B cell (primary cell): ENCODE data around the gene MED22. TPM values are rescaled to one million over a fixed set of nuclear protein-coding genes. Genes with fewer than 3 reads are reported as not detected.

Source experiments
- ATAC-seq: fragments of 200-7000 bp; cut with Tn5 transposase; one replicate; pipeline ENCODE4 v1.10.0; 2021; ENCODE audit warnings: low read depth, mild to moderate bottlenecking, moderate number of reproducible peaks, moderate library complexity
- CTCF ChIA-PET: fragments of 350-600 bp; sonication (Branson Sonifier 250); formaldehyde crosslinking; loops from one replicate; lab custom pipeline; 2021; ENCODE audit warnings: antibody characterized with exemption, inconsistent platforms; lab: Charles Lee
- POLR2A ChIA-PET: fragments of 350-600 bp; sonication (Branson Sonifier 250); formaldehyde crosslinking; loops from one replicate; lab custom pipeline; 2021; ENCODE audit warnings: antibody characterized with exemption; lab: Charles Lee
- DNase-seq: peaks from one replicate; pipeline ENCODE4 v3.0.0; 2013
- H2AFZ ChIP-seq: 2 replicates; pipeline ENCODE4 v1.6.1; 2012; ENCODE audit warnings: mild to moderate bottlenecking, low read depth, low read length; ENCODE audit not compliant: insufficient read depth, poor library complexity, severe bottlenecking
- H3K27ac ChIP-seq, 2 donors: 1 replicate in 1 of 2; 2 replicates in 1 of 2; pipeline ENCODE4 v1.5.1; 2012 to 2013; ENCODE audit warnings: low read length in 2 of 2, mild to moderate bottlenecking in 2 of 2, moderate library complexity in 1 of 2
- H3K27me3 ChIP-seq, 4 experiments: fragments of 200-600 bp in 1 of 4; sonication (generic) in 1 of 4; replicated peaks in 1 of 4; 1 replicate in 2 of 4; 2 replicates in 2 of 4; pipeline versions ENCODE4 v1.6.1 to v1.7.0; 2013 to 2016; ENCODE audit warnings: low read length in 3 of 4, mild to moderate bottlenecking in 2 of 4, mixed read lengths in 1 of 4, moderate library complexity in 1 of 4; ENCODE audit not compliant: insufficient read depth in 4 of 4, control insufficient read depth in 3 of 4; ENCODE audit errors: control extremely low read depth in 1 of 4
- H3K36me3 ChIP-seq, 2 experiments: replicated peaks in 1 of 2; 1 replicate in 1 of 2; 2 replicates in 1 of 2; pipeline versions ENCODE4 v1.6.1 to v1.7.1; 2013; ENCODE audit warnings: low read length in 1 of 2; ENCODE audit not compliant: insufficient read depth in 2 of 2, control insufficient read depth in 1 of 2; ENCODE audit errors: control extremely low read depth in 1 of 2, extremely low read depth in 1 of 2
- H3K4me1 ChIP-seq, 2 donors: fragments of 200-600 bp in 1 of 2; sonication (generic) in 1 of 2; 1 replicate in 1 of 2; 2 replicates in 1 of 2; pipeline versions ENCODE4 v1.5.1 to v1.6.1; 2013 to 2017; ENCODE audit warnings: low read length in 2 of 2; ENCODE audit not compliant: control insufficient read depth in 2 of 2, insufficient read depth in 2 of 2
- H3K4me2 ChIP-seq: replicated peaks from 2 replicates; pipeline ENCODE3; 2012; ENCODE audit warnings: mild to moderate bottlenecking, low read depth, low read length; ENCODE audit not compliant: poor library complexity, severe bottlenecking
- H3K4me3 ChIP-seq, 5 experiments: fragments of 200-600 bp in 1 of 5; sonication (generic) in 1 of 5; 1 replicate in 3 of 5; 2 replicates in 2 of 5; pipeline versions ENCODE4 v1.5.1 to v1.7.0; 2011 to 2016; ENCODE audit warnings: low read length in 4 of 5, mild to moderate bottlenecking in 4 of 5, low read depth in 2 of 5, control low read depth in 1 of 5, moderate library complexity in 1 of 5; ENCODE audit not compliant: insufficient read depth in 1 of 5; ENCODE audit errors: control extremely low read depth in 1 of 5, extremely low read depth in 1 of 5
- H3K79me2 ChIP-seq: fragments of 200-600 bp; sonication (generic); one replicate; pipeline ENCODE4 v1.6.0; 2016; ENCODE audit warnings: low read length; ENCODE audit not compliant: control insufficient read depth, insufficient read depth
- H3K9ac ChIP-seq: fragments of 200-600 bp; sonication (generic); 2 replicates; pipeline ENCODE4 v1.6.1; 2017; ENCODE audit warnings: mild to moderate bottlenecking, low read length, moderate library complexity
- H3K9me3 ChIP-seq, 3 donors: one replicate each; pipeline versions ENCODE4 v1.6.1 to v1.7.1; 2013; ENCODE audit warnings: low read length in 2 of 3; ENCODE audit not compliant: control insufficient read depth in 2 of 3, insufficient read depth in 1 of 3; ENCODE audit errors: control extremely low read depth in 1 of 3
- H4K20me1 ChIP-seq: 2 replicates; pipeline ENCODE4 v1.6.0; 2012; ENCODE audit warnings: mild to moderate bottlenecking, low read length; ENCODE audit not compliant: insufficient read depth, control insufficient read depth, poor library complexity, severe bottlenecking
- H3K27ac Mint-ChIP-seq: one replicate; pipeline ENCODE4 v1.8.0; 2021; ENCODE audit warnings: mixed read lengths
- H3K27me3 Mint-ChIP-seq: one replicate; pipeline ENCODE4 v1.8.0; 2021; ENCODE audit warnings: mixed read lengths
- H3K4me1 Mint-ChIP-seq: one replicate; pipeline ENCODE4 v1.8.0; 2021; ENCODE audit warnings: mixed read lengths
- H3K4me3 Mint-ChIP-seq: one replicate; pipeline ENCODE4 v1.8.0; 2021; ENCODE audit warnings: mixed read lengths
- H3K9me3 Mint-ChIP-seq: one replicate; pipeline ENCODE4 v1.8.0; 2022; ENCODE audit warnings: mixed read lengths; ENCODE audit not compliant: insufficient read depth
- EZH2 ChIP-seq: IDR thresholded peaks from 2 replicates; pipeline ENCODE4 v1.6.1; 2012; ENCODE audit warnings: borderline replicate concordance, low read depth, mild to moderate bottlenecking, moderate library complexity, low read length; ENCODE audit not compliant: insufficient read depth, poor library complexity, severe bottlenecking
- WGBS: methylation state at CpG from one replicate; pipeline ENCODE4 v1.1.5; 2013; ENCODE audit warnings: missing lambda C conversion rate; ENCODE audit not compliant: insufficient coverage; 5-methylcytosine and 5-hydroxymethylcytosine counted together
- intact Hi-C: fragments of 100-400 bp; cut with micrococcal nuclease; formaldehyde crosslinking; loops from one replicate; pipeline ENCODE4 v1.10.0; 2022
- polyA plus RNA-seq: library from polyadenylated mRNA; depleted of rRNA; stranded (reverse); fragments of >200 nt; gene quantifications from 2 replicates; pipeline ENCODE4 v1.2.3, GENCODE V29; 2012
- total RNA-seq, 2 donors: library from RNA; stranded (reverse); fragments of 120-200 nt in 1 of 2; gene quantifications; 1 replicate in 1 of 2; 2 replicates in 1 of 2; pipeline versions ENCODE4 v1.2.3 to v1.2.4, GENCODE V29; 2013 to 2022
- TF ChIP-seq, protein P1 (sequence below): fragments of 200-600 bp; IDR thresholded peaks from one replicate; pipeline ENCODE4 v1.8.0; 2022; ENCODE audit warnings: antibody characterized with exemption, mild to moderate bottlenecking

The MED22 gene
- total and polyA plus RNA-seq, 2 donors (not counting 1 experiment from before 2014, with no cell fraction given): 44.9 to 50.4 TPM

DNA sequence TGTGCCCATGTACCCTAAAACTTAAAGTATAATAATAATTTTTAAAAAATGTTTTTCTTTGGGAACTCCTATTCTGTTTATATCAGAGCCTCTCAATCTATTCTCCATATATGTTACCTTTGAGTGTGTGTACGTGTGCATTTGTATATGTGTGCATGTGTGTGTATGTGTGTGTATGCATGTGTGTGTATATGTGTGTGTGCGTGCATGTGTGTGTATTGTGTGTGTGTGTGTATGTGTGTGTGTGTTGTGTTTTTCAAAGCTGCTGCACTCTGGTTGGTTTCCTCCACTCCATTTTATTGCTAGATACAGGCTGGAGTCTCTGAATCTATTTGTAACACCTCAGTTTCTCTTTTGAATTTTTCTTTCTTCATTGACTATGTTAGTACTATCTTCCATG, 31.9 kb downstream of the MED22 start:
- Mint-ChIP-seq H3K27me3 (peaks cover 3% of the 10 kb centered on the region), H3K27ac (no peak overlapping the region), H3K4me1 (no peaks in the 10 kb centered on the region), H3K9me3 (no peaks in the 10 kb centered on the region), H3K4me3 (no peak overlapping the region)
- Histone ChIP-seq H3K4me1 (no peaks in the 10 kb centered on the region), H3K9me3 (no peaks in the 10 kb centered on the region), H3K4me3 (no peak overlapping the region), H3K27me3 (no peaks in the 10 kb centered on the region), H3K9ac (no peak overlapping the region), H2AFZ (no peak overlapping the region), H3K27ac (no peak overlapping the region), H4K20me1 (no peaks in the 10 kb centered on the region), H3K79me2 (no peaks in the 10 kb centered on the region), H3K4me2 (no peak overlapping the region), H3K36me3 (no peaks in the 10 kb centered on the region)
- WGBS: 100% methylated on average over 1 of the region's 2 CpGs
- ChIA-PET POLR2A (no interaction called here), CTCF (no interaction called here)
- intact Hi-C loops: no loop called here
- ATAC-seq (no peak), DNase-seq (no peak)
- TF ChIP-seq, protein P1, sequence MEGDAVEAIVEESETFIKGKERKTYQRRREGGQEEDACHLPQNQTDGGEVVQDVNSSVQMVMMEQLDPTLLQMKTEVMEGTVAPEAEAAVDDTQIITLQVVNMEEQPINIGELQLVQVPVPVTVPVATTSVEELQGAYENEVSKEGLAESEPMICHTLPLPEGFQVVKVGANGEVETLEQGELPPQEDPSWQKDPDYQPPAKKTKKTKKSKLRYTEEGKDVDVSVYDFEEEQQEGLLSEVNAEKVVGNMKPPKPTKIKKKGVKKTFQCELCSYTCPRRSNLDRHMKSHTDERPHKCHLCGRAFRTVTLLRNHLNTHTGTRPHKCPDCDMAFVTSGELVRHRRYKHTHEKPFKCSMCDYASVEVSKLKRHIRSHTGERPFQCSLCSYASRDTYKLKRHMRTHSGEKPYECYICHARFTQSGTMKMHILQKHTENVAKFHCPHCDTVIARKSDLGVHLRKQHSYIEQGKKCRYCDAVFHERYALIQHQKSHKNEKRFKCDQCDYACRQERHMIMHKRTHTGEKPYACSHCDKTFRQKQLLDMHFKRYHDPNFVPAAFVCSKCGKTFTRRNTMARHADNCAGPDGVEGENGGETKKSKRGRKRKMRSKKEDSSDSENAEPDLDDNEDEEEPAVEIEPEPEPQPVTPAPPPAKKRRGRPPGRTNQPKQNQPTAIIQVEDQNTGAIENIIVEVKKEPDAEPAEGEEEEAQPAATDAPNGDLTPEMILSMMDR: no peak
- TF ChIP-seq EZH2: no peak

DNA sequence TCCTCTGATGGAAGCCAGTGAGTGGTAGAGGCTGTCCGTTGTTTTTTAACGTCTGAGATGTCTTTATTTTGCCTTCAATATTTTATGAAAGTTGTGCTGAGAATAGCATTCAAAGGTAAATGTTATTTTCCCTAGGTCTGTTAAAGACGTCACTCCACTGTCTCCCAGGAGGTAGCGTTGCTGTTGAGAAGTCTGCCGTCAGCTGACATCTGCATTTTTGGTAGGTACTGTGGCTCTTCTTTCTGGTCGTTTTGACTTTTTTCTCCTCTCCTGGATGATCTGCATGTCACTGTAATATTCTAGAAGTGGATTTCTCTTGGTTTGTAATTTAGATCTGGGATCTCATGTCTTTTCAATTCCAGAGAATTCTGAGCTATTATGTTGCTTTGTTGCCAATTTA, 38.3 kb downstream of the MED22 start:
- POLR2A ChIA-PET: no interaction called here
- no peaks in the 10 kb centered on the region for H3K9me3 Mint-ChIP-seq
- Histone ChIP-seq H3K9me3 (no peaks in the 10 kb centered on the region), H3K27ac (no peak overlapping the region), H3K36me3 (no peaks in the 10 kb centered on the region), H3K4me1 (no peaks in the 10 kb centered on the region), H3K27me3 (no peaks in the 10 kb centered on the region), H3K79me2 (no peaks in the 10 kb centered on the region), H4K20me1 (no peaks in the 10 kb centered on the region), H2AFZ (no peak overlapping the region), H3K4me2 (no peak overlapping the region), H3K9ac (no peak overlapping the region), H3K4me3 (no peak overlapping the region)
- intact Hi-C loops: no loop called here
- no peak overlapping the region for H3K27ac Mint-ChIP-seq
- CTCF ChIA-PET: no interaction called here
- no peaks in the 10 kb centered on the region for H3K4me1 Mint-ChIP-seq
- peaks cover 22% of the 10 kb centered on the region for H3K27me3 Mint-ChIP-seq
- no peak for DNase-seq
- 100% methylated on average over 3 of the region's 6 CpGs for WGBS
- H3K4me3 Mint-ChIP-seq: no peak overlapping the region
- TF ChIP-seq, protein P1: no peak
- TF ChIP-seq EZH2: no peak
- ATAC-seq: no peak
